SW 1271 (cell line): ENCODE results near the gene RCL1.
A peak's percentile ranks its signal among the peaks of the same experiment; 100 is the strongest.
"Not testable (repeated sequence)": the region's sequence is repeated elsewhere in the genome, so short reads cannot be mapped to it uniquely, and the experiment has no call there.

Source experiments
- DNase-seq, 2 experiments: peaks; one replicate each; lab custom pipeline; 2025; lab: John Stamatoyannopoulos, UW

Gene RCL1

DNA sequence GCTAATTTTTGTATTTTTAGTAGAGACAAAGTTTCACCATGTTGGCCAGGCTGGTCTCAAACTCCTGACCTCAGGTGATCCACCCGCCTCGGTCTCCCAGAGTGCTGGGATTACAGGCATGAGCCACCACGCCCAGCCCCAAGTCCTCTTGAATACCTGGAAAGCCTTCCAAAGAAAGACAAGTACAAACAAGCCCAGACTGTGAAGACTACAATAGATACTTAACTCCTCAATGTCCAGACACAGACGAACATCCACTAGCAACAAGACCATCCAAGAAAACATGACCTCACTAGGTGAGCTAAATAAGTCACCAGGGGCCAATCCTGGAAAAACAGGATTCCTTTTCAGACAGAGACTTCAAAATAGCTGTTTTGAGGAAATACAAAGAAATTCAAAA, 9.6 kb upstream of the RCL1 start:
- not testable (repeated sequence) for DNase-seq

DNA sequence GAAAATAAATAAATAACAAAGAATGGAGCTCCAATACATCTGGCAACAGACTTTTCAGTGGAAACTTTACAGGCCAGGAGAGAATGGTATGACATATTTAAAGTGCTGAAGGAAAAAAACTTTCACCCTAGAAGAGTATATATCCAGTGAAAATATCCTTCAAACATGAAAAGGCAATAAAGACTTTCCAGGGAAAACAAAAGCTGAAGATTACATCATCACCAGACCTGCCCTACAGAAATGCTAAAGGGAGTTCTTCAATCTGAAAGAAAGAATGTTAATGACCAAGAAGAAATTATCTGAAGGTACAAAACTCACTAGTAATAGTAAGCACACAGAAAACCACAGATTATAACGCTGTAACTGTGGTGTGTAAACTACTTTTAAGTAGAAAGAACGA, 8.3 kb upstream of the RCL1 start:
- DNase-seq, result no peak

DNA sequence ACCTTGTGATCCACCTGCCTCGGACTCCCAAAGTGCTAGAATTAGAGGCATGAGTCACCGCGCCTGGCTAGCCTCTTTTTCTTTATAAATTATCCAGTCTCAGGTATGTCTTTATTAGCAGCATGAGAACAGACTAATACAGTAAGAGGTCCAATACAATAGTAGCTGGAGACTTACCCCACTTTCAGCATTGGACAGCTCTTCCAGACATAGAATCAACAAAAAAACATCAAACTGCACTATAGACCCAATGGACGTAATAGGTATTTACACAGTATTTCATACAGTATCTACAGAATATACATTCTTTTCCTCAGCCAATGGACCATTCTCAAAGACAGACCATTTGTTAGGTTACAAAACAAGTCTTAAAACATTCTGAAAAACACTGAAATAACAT, 6.1 kb upstream of the RCL1 start:
- DNase-seq, result no peak

DNA sequence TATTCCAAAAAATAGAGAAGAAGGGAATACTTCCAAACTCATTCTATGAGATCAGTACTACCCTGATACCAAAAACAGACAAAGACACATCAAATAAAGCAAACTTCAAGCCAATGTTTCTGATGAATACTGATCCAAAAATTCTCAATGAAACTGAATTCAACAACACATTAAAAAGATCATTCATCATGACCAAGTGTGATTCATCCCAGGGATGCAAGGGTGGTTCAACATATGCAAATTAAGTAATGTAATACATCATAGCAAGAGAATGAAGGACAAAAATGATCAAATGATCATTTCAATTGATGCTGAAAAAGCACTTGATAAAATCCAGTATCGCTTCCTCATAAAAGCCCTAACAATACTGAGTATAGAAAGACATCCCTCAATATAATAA, 4.9 kb upstream of the RCL1 start:
- no peak for DNase-seq

DNA sequence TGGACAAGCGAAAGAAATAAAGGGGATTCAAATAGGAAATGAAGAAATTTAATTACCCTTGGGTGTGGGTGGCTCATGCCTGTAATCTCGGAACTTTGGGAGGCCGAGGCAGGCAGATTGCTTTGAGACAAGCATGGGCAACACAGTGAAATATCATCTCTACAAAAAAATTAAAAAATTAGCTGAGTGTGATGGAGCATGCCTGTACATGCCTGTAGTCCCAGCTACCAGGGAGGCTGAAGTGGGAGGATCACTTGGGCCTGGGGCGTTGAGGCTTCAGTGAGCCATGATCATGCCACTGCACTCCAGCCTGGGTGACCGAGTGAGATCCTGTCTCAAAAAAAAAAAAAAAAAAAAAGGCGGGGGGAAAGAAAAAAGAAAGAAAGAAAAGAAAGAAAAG, 4.0 kb upstream of the RCL1 start:
- no peak for DNase-seq

DNA sequence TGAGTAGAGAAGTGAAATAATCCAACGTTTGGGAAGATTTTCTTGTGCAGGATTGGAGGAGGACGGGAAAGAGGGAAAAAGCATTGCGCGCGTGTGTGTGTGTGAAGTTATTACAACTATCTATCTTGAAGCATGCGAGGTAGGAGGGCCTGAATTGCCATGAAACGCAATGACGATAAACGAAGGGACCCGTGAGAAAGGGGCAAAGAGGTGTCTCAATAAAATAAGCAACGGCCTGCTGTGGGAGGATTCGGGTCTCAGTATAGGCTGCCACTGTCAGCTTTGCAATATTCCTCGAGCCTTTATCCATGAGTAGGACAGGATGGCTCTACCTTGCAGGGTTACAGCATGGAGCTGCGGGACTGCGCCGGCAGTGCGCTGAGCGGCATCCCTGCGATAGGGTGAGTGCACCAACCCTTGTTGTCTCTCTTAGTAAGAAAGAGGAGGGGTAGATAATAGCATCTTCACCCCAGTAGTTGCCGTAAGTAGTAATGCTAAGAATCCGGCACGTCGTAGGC, 631 bp upstream of the RCL1 start:
- DNase-seq, result no peak

DNA sequence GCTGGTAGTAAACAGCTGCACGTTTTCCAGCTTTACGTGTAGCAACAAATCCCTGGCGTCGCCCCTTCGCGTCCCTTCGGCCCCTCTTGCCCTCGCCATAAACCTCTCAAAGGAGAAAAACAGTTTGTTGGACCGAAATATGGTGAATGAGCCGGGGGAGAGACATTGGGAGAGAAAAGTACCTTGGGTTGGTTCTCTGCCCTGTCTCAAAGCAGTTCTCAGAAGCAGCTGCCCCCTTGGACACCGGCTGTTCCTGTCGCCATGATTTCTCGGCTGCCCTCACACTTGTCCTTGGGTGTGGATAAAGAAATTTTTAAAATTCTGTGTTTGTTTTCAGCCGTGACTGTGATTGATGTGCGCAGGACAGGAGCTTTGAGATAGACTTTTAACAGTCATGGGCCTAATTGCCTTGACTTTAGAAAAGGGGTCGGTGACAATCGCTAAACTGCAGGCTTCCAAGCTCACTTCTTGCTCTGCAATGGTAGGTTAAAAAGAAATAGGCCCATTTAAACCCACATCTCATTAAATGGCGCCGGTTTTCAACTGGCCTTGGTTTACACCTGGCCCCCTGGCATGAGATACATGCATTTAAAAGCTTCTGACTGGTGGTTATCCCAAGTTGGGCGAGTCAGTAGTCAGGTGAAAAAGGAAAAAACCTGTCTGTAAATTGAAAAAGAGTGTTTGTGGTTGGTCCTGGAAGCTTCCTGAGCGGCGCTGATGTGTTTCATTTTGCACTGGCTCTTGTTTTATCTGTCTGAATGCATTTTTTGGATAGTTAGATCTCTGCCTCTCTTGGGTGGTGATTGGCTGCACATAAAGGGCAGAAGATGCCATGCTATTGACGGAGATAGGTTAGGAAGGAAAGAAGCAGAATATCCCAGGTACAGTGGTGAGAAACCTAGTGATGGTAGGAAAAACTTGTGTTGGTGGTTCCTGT, 983 bp downstream of the RCL1 start:
- DNase-seq, result peak in 1 of 2 experiments; percentile 2

DNA sequence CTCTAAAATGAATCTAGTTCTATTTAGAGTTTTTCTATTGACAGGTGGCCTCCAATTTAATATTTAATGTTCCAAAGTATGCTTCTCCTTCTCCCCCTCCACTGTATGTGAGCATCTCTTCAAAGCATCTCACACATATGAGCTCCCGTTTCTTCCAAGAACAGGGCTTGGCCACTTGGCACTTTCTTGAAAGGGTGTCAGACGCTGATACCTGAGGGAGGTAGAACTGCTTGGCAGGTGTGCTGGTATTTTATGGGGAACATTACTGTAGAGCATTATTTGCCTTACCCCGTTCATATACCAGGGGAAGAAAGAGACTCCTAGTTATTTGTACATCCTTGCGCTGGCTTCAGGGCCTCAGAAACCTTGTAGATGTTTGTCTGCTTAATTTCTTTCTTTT, 1.9 kb downstream of the RCL1 start:
- no peak for DNase-seq

DNA sequence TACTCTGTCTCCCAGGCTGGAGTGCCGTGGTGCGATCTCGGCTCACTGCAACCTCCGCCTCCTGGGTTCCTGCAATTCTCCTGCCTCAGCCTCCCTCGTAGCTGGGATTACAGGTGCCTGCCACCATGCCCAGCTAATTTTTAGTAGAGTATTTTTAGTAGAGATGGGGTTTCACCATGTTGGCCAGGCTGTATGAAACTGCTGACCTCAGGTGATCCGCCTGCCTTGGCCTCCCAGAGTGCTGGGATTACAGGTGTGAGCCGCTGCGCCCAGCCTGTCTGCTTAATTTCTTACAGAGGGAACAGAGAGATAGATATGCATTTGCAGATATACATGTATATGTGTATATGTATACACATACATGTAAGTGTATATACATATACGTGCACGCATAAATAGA, 2.4 kb downstream of the RCL1 start:
- DNase-seq, result not testable (repeated sequence)

DNA sequence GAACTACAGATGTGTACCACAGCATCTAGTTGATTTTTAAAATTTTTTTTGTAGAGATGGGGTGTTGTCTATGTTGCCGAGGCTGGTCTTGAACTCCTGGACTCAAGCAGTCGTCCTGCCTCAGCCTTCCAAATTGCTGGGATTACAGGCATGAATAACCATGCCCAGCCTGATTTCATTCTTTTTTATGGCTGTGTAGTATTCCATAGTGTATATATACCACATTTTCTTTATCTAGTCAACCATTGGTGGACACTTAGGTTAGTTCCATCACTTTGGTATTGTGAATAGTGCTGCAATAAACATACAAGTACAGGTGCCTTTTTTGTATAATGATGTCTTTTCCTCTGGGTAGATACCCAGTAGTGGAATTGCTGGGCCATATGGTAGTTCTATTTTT, 3.8 kb downstream of the RCL1 start:
- no peak for DNase-seq

DNA sequence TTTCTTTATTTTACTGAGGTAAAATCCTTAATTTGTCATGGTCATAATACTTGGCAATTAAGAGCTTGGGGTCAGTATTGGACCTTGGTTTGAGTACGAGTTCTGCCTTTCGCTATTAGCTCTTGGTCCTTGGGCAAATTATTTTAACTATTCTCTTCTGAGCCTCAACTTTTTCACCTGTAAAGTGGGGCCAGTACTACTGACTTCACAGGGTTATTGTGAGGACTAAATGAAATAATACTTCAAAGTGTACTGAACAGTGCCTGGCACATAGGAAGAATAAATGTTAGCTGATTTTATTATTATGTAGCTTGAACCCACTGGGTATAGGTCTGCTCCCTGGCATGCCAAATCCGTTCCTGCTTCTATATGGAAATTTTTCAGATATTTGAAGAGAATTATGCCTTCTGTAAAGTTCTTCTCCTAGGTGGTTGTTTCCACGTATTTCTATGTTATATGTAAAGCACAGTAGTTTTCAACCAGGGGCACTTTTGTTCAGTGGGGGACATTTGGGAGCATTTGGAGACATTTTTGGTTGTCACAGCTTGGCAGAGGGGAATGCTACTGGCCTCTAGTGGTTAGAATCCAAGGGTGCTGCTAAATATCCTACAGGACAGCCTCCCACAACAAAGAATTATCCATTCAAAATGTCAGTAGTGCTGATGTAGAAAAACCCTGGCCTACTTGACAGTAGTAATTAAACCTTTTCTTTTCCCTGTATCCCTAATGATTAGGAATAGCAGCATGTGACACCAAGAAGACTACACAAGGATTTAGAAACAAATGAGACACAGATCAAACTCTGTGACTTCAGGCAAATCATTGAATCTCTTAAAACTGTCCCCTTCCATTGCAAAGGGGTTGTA, 4.5 kb downstream of the RCL1 start:
- DNase-seq, result peak in 1 of 2 experiments; percentile 1

DNA sequence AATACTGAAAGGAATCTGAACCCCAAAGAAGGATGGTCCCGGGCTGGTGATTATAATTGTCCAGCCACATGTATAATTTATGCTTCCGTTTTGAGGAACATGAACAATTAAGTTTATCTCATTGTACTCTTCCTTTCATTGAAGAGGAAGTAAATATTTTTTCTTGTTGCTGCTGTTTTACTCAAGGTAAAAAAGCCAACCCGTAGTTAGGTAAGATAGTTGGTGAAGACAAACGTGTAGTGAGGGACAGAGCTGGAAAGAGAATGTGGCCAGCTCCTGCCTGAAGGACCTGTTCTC, 5.1 kb downstream of the RCL1 start:
- DNase-seq, result no peak

DNA sequence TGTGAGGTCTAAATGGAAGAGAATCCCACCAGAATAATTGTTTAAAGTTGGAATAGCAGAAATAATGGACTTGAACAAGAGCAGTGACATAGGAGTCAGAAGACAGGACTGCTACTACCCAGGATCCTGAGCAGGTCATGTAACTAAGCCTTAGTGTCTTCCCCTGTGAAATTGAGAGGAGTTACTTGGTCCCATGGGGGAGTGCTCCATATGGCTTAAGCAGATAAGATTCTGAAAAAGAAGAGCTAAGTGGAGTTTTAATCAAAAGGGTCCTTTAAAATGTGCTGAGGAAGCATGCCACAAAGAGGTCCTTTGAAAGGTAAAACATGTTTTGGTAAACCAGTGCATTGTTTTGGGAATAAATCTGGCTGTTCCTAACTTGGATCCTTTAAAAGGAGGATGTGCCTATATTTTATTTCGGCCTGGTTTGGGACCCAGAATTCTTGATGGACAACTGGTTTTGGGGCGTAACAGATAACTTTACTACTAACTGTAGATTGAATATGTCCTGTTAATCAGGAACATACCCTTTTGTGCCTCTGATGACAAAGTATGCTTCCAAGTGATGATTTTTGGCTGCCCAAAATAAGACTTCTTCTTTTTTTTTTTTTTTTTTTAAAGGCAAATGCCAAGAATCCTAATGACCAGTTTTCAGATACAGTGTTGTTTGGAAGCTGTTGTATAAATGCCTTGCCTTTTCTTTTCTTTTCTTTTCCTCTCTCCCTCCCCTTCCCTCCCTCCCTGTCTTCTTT, 5.7 kb downstream of the RCL1 start:
- no peak for DNase-seq

DNA sequence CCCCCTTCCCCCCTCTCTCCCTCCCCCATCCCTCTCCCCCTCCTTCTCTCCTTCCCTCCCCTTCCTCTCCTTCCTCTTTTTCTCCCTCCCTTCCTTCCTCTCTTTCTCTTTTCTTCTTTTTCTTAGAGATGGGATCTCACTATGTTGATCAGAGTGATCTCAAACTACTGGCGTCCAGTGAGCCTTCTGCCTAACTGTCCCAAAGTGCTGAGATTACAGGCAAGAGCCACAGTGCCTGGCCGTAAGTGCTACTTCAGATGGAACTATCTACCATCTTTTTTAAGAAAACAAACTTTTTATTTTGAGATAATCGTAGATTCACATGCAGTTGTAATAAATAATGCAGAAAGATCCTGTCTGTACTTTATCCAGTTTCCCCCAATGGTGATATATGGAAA, 6.3 kb downstream of the RCL1 start:
- DNase-seq, result no peak

DNA sequence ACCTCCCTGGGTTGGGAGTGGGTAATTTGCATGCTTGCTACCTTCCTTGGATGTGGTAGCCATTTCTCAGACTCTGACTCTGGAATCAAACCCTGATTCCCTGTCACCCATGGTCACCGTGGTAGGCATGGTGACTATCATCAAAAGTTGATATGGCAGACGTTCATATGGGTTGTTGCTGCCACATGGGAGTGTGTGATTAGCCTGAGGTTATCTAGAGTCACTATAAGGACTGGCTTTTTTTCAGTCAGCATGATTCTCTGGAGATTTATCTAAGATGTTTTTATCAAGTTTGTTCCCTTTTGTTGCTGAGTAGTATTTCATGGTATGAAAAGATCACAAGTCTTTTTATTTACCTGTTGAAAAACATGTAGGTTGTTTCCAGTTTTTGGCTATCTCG, 7.0 kb downstream of the RCL1 start:
- DNase-seq, result no peak

DNA sequence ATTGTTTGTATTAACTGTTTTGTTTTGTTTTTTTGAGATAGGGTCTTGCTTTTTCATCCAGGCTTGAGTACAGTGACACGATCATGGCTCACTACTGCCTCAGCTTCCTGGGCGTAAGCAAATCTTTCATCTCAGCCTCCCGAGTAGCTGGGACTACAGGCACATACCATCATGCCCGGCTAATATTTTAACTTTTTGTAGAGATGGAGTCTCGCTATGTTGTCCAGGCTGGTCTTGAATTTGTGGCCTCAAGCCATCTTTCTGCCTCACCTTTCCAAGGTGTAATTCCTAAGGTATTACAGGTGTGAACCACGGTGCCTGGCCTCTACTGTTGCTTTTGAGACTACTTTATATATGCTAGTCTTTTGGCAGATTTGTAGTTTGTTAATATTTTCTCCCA, 8.4 kb downstream of the RCL1 start:
- DNase-seq, result no peak

DNA sequence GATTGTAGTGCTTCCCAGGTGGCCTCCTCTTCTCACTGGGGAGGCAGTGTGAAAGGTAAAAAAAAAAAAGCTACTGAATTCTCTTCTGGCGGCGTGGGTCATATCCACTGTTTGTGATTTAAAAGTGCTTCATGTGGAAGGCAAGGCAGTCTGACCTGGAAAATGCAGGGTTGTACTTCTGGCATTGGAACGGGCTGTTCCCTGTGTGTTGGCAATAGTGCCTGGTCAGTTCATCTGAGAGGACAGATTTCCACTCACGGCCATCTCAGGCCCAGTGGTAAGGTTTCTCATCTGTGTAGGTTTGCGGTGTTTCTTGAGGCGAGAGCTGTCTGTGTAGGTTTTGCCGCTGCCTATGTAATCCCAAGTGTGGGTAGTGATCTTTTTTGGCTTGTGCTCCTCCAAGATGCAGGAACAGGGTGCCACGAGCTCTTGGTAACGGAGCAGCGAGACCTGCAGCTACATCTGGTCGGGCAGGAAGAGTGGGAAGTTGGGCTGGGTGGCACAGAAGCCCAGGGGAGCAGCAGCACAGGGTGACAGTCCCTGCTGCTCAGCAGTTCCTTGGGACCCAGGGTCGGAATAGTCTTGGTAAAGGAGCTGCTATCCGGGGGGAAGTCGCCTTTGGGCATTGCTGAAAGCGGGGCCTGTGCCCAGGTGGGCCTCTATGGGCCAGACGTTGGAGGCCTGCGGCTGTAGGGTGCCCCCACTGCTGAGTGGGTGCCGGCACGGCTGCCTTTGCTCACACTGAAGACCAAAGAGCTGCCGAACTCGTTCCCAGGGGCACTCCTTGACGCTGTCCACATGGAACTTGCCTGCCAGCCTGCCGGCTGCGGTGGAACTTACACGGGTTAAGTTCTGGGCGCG, 11.2 kb downstream of the RCL1 start:
- DNase-seq, result no peak

DNA sequence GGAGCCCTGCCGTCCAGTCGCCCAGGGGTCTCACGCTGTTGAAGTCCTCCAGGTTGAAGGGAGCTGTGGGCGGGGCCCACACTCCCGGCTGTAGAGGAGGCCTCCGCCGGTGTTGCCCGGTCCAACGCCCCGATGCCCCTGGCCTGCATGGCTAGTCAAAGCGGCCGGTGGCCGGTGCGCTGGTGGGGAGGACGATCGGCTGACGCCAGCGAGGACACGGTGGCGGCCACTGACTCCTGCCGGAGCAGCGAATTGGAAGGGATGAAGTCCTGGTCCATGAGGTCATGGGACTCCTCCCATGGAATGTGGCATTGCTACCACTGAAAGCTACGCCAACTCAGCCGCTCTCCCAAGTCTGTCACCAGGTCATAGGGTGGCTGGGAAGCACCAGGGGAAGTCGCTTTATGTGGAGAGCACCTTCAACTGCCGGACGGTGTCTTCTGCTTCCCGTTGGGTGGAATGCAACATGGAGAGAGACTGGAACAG, 11.8 kb downstream of the RCL1 start:
- DNase-seq, result no peak

DNA sequence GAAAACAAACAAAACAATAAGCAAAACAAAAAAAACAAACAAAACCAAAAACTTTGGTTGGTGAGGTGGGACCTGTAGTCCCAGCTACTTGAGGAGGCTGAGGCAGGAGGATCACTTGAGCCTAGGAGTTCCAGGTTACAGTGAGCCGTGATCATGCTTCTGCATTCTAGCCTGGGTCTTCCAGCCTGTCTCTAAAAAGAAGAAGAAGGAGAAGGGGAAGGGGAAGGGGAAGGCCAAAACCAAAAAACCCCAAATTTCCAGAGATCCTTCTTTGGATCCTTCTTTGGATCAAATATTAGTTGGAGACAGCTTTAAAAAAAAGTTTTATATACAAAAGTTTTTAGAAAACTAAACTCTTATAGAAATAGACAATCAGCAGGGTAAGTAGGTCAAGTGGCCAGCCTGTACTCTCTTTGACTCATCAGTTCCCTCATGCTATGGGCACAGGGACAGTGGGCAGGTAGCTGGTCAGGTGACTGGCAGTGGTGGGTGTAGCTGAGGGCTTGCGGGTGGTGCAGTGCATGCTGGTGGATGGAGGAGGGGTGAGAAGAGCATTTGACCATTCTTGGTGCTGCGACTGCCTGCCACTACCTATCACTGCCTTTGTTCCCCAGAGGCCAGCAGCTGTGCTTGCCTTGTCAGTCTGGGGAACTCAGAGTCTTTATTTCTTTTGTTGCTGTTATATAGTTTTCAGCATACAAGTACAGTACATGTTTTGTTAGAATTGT, 12.6 kb downstream of the RCL1 start:
- no peak for DNase-seq

DNA sequence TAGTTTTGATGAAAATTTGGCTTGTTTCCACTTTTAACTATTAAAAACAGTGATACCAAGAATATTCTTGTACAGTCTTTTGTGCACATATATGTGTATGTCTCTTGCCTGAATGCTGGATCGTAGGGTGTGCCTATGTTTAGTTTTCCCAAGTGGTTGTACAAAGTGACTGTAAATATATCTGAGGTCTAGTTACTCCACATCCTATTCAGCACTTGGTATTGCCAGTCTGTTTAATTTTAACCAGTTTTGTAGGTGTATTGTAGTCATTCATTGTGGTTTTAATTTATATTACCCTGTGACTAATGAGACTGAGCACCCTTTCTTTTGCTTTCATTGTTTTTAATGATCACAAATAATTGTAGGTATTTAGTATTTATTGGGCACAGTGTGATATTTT, 17.8 kb downstream of the RCL1 start:
- no peak for DNase-seq

DNA sequence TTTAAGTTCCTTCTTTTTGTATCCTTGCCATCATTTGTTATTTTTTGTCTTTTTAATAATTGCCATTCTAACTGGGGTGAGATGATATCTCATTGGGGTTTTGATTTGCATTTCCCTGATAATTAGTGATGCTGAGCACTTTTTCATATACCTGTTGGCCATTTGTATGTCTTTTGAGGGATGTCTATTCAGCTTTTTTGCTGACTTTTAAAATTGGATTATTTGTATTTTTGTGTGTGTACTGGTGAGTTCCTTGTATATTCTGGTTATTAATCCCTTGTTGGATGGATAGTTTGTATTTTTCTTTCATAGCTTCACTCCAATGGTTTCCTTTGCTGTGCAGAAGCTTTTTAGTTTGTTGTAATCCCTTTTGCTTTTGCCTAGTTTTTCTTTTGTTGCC, 19.1 kb downstream of the RCL1 start:
- no peak for DNase-seq
